ENCODE results near the gene ABCC8.

The ABCC8 gene

GRCh38 chr11:17343257-17343656 is 133.4 kb downstream of the ABCC8 start:
- no peak for FAIRE-seq
